ENCODE results near the gene KIF21A. TPM values are rescaled to one million over a fixed set of nuclear protein-coding genes. Genes with fewer than 3 reads are reported as not detected.

Gene KIF21A
- total RNA-seq, 1 experiment from 2014 or later, result 29.1 TPM

DNA sequence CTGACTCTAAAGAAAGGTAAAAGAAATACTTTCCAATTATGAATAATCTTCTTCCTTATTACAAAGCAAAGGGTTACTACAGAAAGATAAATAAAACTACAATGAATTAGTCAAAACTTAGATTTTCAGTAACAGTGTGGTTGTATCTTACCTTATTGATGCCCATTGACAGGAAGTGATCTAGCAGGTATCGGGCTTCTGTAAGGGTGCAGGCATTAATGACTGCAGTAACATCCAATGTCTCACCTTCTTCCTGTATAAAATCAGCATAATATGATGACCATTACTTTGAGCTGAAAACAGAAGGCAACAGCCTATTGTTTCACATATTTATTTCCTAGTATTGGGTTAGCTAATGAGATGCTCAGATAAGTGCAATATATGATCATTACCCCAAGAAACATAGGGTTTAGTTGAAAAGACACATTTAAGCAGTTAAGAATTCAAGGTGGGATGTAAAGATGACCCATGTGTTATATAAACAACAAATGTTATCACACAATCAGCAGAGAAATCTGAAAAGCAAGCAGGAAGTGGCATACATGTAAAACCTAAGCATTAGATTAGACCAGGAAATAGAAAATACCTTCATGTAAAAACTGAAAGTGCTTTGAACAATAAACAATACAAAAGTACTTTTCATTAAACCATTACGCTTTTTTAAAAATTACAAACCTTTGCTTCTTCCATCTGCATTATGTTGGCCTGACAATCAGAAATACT lies 111.2 kb downstream of the KIF21A start:
- ChIA-PET POLR2A (no interaction called here), CTCF (no interaction called here), RAD21 (ENCODE audit: low non-redundant PET in 1 of 2, low total read pairs in 2 of 2, uncharacterized antibody in 2 of 2, unreplicated experiment in 2 of 2) (no interaction called here)
- Histone ChIP-seq H3K9me3 (ENCODE audit: control insufficient read depth in 1 of 2, insufficient read depth in 1 of 2, low read depth in 1 of 2, low read length in 2 of 2) (no peaks in the 10 kb centered on the region), H3K36me3 (ENCODE audit: control insufficient read depth in 1 of 2, insufficient read depth in 2 of 2, low read length in 2 of 2) (peaks cover 5 to 14% of the 10 kb centered on the region in 2 experiments; a peak in 2 of 4 replicates), H3K27me3 (ENCODE audit: insufficient read depth, low read length) (no peaks in the 10 kb centered on the region), H3K27ac (ENCODE audit: low read depth, low read length) (no peak overlapping the region), H4K20me1 (ENCODE audit: insufficient read depth) (no peaks in the 10 kb centered on the region), H3K9ac (ENCODE audit: low read length) (no peak overlapping the region), H3K4me1 (ENCODE audit: control insufficient read depth in 1 of 2, insufficient read depth in 2 of 2, low read length in 2 of 2) (no peaks in the 10 kb centered on the region), H3K79me2 (ENCODE audit: insufficient read depth, low read length) (no peaks in the 10 kb centered on the region), H3K4me3 (replicated peaks in 1 of 2; ENCODE audit: low read depth in 1 of 2, low read length in 2 of 2) (no peak overlapping the region), H3K4me2 (ENCODE audit: low read length) (no peak overlapping the region), H2AFZ (ENCODE audit: low read depth, low read length, poor library complexity, severe bottlenecking) (no peak overlapping the region), H3K9me2 (ENCODE audit: insufficient read depth) (no peaks in the 10 kb centered on the region)
- DNase-seq (ENCODE audit: low read depth, low spot score), result no peak
- intact Hi-C loops (cut with micrococcal nuclease), result no loop called here
- TF ChIP-seq EZH2phosphoT487 (IDR thresholded peaks at IDR 0.05; ENCODE audit: borderline replicate concordance) (no peak), ELF1 (IDR thresholded peaks at IDR 0.05; ENCODE audit: borderline replicate concordance, low read depth) (no peak), EZH2 (IDR thresholded peaks at IDR 0.05) (no peak), POLR2AphosphoS5 (IDR thresholded peaks at IDR 0.05; ENCODE audit: low read depth, low read length) (no peak), YY1 (IDR thresholded peaks at IDR 0.05; ENCODE audit: extremely low read depth, insufficient replicate concordance, low read depth, low read length) (no peak), RAD21 (IDR thresholded peaks at IDR 0.05; ENCODE audit: low read depth) (no peak), ZFX (IDR thresholded peaks at IDR 0.05) (no peak), TCF7L2 (IDR thresholded peaks at IDR 0.05; ENCODE audit: borderline replicate concordance, extremely low read depth, insufficient read depth, insufficient read length) (no peak), SIN3A (IDR thresholded peaks at IDR 0.05; ENCODE audit: low read depth) (no peak), FOSL1 (IDR thresholded peaks at IDR 0.05; ENCODE audit: low read depth) (no peak)
- TF ChIP-seq, protein P1, sequence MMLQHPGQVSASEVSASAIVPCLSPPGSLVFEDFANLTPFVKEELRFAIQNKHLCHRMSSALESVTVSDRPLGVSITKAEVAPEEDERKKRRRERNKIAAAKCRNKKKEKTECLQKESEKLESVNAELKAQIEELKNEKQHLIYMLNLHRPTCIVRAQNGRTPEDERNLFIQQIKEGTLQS (IDR thresholded peaks at IDR 0.05), result no peak
- TF ChIP-seq, protein P2, sequence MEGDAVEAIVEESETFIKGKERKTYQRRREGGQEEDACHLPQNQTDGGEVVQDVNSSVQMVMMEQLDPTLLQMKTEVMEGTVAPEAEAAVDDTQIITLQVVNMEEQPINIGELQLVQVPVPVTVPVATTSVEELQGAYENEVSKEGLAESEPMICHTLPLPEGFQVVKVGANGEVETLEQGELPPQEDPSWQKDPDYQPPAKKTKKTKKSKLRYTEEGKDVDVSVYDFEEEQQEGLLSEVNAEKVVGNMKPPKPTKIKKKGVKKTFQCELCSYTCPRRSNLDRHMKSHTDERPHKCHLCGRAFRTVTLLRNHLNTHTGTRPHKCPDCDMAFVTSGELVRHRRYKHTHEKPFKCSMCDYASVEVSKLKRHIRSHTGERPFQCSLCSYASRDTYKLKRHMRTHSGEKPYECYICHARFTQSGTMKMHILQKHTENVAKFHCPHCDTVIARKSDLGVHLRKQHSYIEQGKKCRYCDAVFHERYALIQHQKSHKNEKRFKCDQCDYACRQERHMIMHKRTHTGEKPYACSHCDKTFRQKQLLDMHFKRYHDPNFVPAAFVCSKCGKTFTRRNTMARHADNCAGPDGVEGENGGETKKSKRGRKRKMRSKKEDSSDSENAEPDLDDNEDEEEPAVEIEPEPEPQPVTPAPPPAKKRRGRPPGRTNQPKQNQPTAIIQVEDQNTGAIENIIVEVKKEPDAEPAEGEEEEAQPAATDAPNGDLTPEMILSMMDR (IDR thresholded peaks at IDR 0.05 in 2 of 3, conservative IDR thresholded peaks at IDR 0.05 in 1 of 3; ENCODE audit: borderline replicate concordance in 1 of 3, insufficient read depth in 1 of 3, low read depth in 2 of 3, low read length in 2 of 3), result no peak
- TF ChIP-seq, protein P3, sequence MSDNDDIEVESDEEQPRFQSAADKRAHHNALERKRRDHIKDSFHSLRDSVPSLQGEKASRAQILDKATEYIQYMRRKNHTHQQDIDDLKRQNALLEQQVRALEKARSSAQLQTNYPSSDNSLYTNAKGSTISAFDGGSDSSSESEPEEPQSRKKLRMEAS (IDR thresholded peaks at IDR 0.05), result no peak
- TF ChIP-seq, protein P4, sequence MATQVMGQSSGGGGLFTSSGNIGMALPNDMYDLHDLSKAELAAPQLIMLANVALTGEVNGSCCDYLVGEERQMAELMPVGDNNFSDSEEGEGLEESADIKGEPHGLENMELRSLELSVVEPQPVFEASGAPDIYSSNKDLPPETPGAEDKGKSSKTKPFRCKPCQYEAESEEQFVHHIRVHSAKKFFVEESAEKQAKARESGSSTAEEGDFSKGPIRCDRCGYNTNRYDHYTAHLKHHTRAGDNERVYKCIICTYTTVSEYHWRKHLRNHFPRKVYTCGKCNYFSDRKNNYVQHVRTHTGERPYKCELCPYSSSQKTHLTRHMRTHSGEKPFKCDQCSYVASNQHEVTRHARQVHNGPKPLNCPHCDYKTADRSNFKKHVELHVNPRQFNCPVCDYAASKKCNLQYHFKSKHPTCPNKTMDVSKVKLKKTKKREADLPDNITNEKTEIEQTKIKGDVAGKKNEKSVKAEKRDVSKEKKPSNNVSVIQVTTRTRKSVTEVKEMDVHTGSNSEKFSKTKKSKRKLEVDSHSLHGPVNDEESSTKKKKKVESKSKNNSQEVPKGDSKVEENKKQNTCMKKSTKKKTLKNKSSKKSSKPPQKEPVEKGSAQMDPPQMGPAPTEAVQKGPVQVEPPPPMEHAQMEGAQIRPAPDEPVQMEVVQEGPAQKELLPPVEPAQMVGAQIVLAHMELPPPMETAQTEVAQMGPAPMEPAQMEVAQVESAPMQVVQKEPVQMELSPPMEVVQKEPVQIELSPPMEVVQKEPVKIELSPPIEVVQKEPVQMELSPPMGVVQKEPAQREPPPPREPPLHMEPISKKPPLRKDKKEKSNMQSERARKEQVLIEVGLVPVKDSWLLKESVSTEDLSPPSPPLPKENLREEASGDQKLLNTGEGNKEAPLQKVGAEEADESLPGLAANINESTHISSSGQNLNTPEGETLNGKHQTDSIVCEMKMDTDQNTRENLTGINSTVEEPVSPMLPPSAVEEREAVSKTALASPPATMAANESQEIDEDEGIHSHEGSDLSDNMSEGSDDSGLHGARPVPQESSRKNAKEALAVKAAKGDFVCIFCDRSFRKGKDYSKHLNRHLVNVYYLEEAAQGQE (IDR thresholded peaks at IDR 0.05; ENCODE audit: low read depth), result no peak
- no TSS peak for BruUV-seq (replicated peaks)
- ATAC-seq, result no peak

Measured in HCT116 (cell line).